Liver (tissue), 9 donors: ENCODE data around the gene TOPBP1. TPM values are rescaled to one million over a fixed set of nuclear protein-coding genes. Genes with fewer than 3 reads are reported as not detected.

ENCODE experiments used
- DNase-seq: peaks from one replicate; pipeline ENCODE4 v3.0.0-alpha.2; 2017; ENCODE audit warnings: low spot score
- H3K27ac ChIP-seq, 2 donors: one replicate each; pipeline ENCODE4 v1.7.0; 2013; ENCODE audit warnings: inconsistent platforms in 2 of 2, low read length in 2 of 2, control low read depth in 1 of 2, low read depth in 1 of 2, mild to moderate bottlenecking in 1 of 2
- H3K27me3 ChIP-seq, 4 donors: one replicate each; pipeline versions ENCODE4 v1.6.1 to v1.7.0; 2013; ENCODE audit warnings: low read length in 3 of 4, inconsistent platforms in 1 of 4, mild to moderate bottlenecking in 1 of 4, moderate library complexity in 1 of 4; ENCODE audit not compliant: control insufficient read depth in 4 of 4, insufficient read depth in 4 of 4
- H3K36me3 ChIP-seq, 4 donors: one replicate each; pipeline versions ENCODE4 v1.6.1 to v1.7.0; 2013; ENCODE audit warnings: low read length in 3 of 4, mild to moderate bottlenecking in 3 of 4, low read depth in 1 of 4, moderate library complexity in 1 of 4; ENCODE audit not compliant: control insufficient read depth in 4 of 4, insufficient read depth in 3 of 4
- H3K4me1 ChIP-seq, 4 donors: one replicate each; pipeline versions ENCODE4 v1.6.1 to v1.7.0; 2013; ENCODE audit warnings: low read length in 3 of 4, mild to moderate bottlenecking in 3 of 4, moderate library complexity in 1 of 4; ENCODE audit not compliant: control insufficient read depth in 4 of 4, insufficient read depth in 4 of 4
- H3K4me3 ChIP-seq, 3 donors: one replicate each; pipeline versions ENCODE4 v1.6.1 to v1.7.0; 2013; ENCODE audit warnings: low read length in 3 of 3, control low read depth in 1 of 3, low read depth in 1 of 3, mild to moderate bottlenecking in 1 of 3
- H3K9ac ChIP-seq, 2 donors: one replicate each; pipeline ENCODE4 v1.7.0; 2013; ENCODE audit warnings: low read length in 2 of 2, mild to moderate bottlenecking in 2 of 2, moderate library complexity in 2 of 2, control low read depth in 1 of 2, low read depth in 1 of 2
- H3K9me3 ChIP-seq, 4 donors: one replicate each; pipeline versions ENCODE4 v1.6.1 to v1.7.0; 2013; ENCODE audit warnings: low read length in 3 of 4; ENCODE audit not compliant: control insufficient read depth in 4 of 4
- EGR1 ChIP-seq, 2 donors: IDR thresholded peaks; 2 replicates each; pipeline ENCODE4 v1.6.1; 2016 to 2018; ENCODE audit warnings: antibody characterized with exemption in 2 of 2, low read depth in 2 of 2
- FOXA1 ChIP-seq: IDR thresholded peaks from 2 replicates; pipeline ENCODE4 v1.6.1; 2016; ENCODE audit warnings: antibody characterized with exemption
- FOXA2 ChIP-seq: IDR thresholded peaks from 2 replicates; pipeline ENCODE4 v1.6.1; 2016; ENCODE audit warnings: antibody characterized with exemption
- GABPA ChIP-seq, 2 donors: IDR thresholded peaks in 1 of 2; conservative IDR thresholded peaks in 1 of 2; 2 replicates each; pipeline ENCODE4 v1.6.1; 2016; ENCODE audit warnings: antibody characterized with exemption in 2 of 2, mild to moderate bottlenecking in 1 of 2, moderate library complexity in 1 of 2
- HNF4A ChIP-seq, 2 donors: conservative IDR thresholded peaks; 2 replicates each; pipeline ENCODE4 v1.6.1; 2016; ENCODE audit warnings: antibody characterized with exemption in 2 of 2, mild to moderate bottlenecking in 2 of 2
- HNF4G ChIP-seq: IDR thresholded peaks from 2 replicates; pipeline ENCODE4 v1.6.1; 2016; ENCODE audit warnings: antibody characterized with exemption
- JUND ChIP-seq, 2 donors: IDR thresholded peaks; 2 replicates each; pipeline ENCODE4 v1.6.1; 2016; ENCODE audit warnings: antibody characterized with exemption in 2 of 2
- NR2F2 ChIP-seq: IDR thresholded peaks from 2 replicates; pipeline ENCODE4 v1.6.1; 2016; ENCODE audit warnings: antibody characterized with exemption
- RXRA ChIP-seq, 2 donors: IDR thresholded peaks; 2 replicates each; pipeline ENCODE4 v1.6.1; 2017 to 2018; ENCODE audit warnings: antibody characterized with exemption in 2 of 2, mild to moderate bottlenecking in 1 of 2
- SP1 ChIP-seq: IDR thresholded peaks from 2 replicates; pipeline ENCODE4 v1.6.1; 2018; ENCODE audit warnings: antibody characterized with exemption, mild to moderate bottlenecking
- TAF1 ChIP-seq: conservative IDR thresholded peaks from 2 replicates; pipeline ENCODE4 v1.6.1; 2016; ENCODE audit warnings: antibody characterized with exemption, mild to moderate bottlenecking
- YY1 ChIP-seq: IDR thresholded peaks from 2 replicates; pipeline ENCODE4 v1.6.1; 2016; ENCODE audit warnings: antibody characterized with exemption, mild to moderate bottlenecking
- WGBS: extraction: QIAGEN DNeasy Blood & Tissue Kit; methylation state at CpG from one replicate; pipeline ENCODE4 v1.1.7; 2013; 5-methylcytosine and 5-hydroxymethylcytosine counted together
- polyA plus RNA-seq, 2 donors: library from polyadenylated mRNA; stranded (reverse) in 1 of 2; unstranded in 1 of 2; fragments of 200-250 nt in 1 of 2; fragments of >200 nt in 1 of 2; fragmentation: Nextera tagmentation in 1 of 2; extraction: Ambion mirVana in 1 of 2; gene quantifications; one replicate each; pipeline versions ENCODE4 v1.2.1 to v1.2.3, GENCODE V29; 2013 to 2015
- total RNA-seq, 2 donors: library from RNA; depleted of rRNA; stranded (reverse); fragments of >200 nt; gene quantifications; one replicate each; pipeline ENCODE4 v1.2.3, GENCODE V29; 2014
- TF ChIP-seq, protein P1 (sequence below): IDR thresholded peaks from 2 replicates; pipeline ENCODE4 v1.6.1; 2016; ENCODE audit warnings: antibody characterized with exemption
- TF ChIP-seq, protein P2 (sequence below): IDR thresholded peaks from 2 replicates; pipeline ENCODE4 v1.6.1; 2016; ENCODE audit warnings: antibody characterized with exemption, mild to moderate bottlenecking
- TF ChIP-seq, protein P3 (sequence below): IDR thresholded peaks from 2 replicates; pipeline ENCODE4 v1.6.1; 2016; ENCODE audit warnings: antibody characterized with exemption
- TF ChIP-seq, protein P4 (sequence below): IDR thresholded peaks from 2 replicates; pipeline ENCODE4 v1.6.1; 2016; ENCODE audit warnings: antibody characterized with exemption
- TF ChIP-seq, protein P5 (sequence below): fragments of 150-350 bp; IDR thresholded peaks from 2 replicates; pipeline ENCODE4 v1.5.1; 2017; ENCODE audit warnings: improper control_type of control experiment, low read depth, low read length; ENCODE audit not compliant: missing input control
- donor health status: healthy.
- donor health status: healthy.
- donor health status: healthy.
- donor health status: healthy.
- donor health status: healthy.

TOPBP1 gene
- total and polyA plus RNA-seq, 4 donors: 3.3 to 22.9 (median 8.7) TPM

DNA sequence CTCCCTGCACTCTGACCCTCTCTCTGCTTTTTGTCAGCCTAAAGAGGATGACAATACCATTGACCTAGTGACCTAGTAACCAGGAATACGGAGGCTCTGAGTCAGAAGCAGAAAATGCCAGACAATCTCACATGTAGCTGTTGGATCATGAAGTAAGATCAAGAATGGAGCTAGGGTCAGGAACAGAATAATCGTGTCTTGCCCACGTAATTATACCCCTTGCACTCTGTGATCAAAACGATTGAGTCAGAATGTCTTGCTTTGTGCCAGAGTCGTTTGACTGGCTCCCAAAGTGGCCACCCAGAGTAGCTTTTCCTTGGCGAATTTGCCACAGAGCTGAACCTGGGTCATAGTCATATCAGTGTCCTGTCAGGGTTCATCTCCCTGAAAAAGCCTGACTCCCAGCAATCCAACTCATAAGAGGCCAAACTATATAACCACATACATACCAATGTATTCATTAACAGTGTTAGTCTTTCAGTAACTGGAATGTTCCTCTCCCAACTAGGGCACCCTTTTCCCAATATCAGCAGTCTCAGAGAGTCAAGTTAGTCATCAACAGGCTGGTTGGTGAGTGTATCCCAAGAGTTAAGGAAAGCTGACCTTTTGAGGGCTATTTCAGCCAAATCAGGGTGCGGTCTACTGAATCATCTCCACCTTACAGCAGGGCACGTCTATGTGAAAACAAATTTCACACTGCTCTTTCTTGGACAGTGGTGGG is 93.3 kb downstream of the TOPBP1 start:
- TF ChIP-seq TAF1 (no peak), NR2F2 (no peak), HNF4A (conservative IDR thresholded peaks at IDR 0.05) (no peak), GABPA (IDR thresholded peaks at IDR 0.05 in 1 of 2, conservative IDR thresholded peaks at IDR 0.05 in 1 of 2) (no peak), FOXA2 (no peak), FOXA1 (no peak)
- TF ChIP-seq, protein P1, sequence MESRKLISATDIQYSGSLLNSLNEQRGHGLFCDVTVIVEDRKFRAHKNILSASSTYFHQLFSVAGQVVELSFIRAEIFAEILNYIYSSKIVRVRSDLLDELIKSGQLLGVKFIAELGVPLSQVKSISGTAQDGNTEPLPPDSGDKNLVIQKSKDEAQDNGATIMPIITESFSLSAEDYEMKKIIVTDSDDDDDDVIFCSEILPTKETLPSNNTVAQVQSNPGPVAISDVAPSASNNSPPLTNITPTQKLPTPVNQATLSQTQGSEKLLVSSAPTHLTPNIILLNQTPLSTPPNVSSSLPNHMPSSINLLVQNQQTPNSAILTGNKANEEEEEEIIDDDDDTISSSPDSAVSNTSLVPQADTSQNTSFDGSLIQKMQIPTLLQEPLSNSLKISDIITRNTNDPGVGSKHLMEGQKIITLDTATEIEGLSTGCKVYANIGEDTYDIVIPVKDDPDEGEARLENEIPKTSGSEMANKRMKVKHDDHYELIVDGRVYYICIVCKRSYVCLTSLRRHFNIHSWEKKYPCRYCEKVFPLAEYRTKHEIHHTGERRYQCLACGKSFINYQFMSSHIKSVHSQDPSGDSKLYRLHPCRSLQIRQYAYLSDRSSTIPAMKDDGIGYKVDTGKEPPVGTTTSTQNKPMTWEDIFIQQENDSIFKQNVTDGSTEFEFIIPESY: no peak
- 74% methylated on average over 8 of the region's 8 CpGs for WGBS
- no peaks in the 10 kb centered on the region for H3K4me1 ChIP-seq
- DNase-seq: no peak
- H3K27me3 ChIP-seq: no peaks in the 10 kb centered on the region
- no peak overlapping the region for H3K27ac ChIP-seq
- no peaks in the 10 kb centered on the region for H3K36me3 ChIP-seq
- no peak overlapping the region for H3K9ac ChIP-seq
- H3K4me3 ChIP-seq: no peak overlapping the region
- no peaks in the 10 kb centered on the region for H3K9me3 ChIP-seq

DNA sequence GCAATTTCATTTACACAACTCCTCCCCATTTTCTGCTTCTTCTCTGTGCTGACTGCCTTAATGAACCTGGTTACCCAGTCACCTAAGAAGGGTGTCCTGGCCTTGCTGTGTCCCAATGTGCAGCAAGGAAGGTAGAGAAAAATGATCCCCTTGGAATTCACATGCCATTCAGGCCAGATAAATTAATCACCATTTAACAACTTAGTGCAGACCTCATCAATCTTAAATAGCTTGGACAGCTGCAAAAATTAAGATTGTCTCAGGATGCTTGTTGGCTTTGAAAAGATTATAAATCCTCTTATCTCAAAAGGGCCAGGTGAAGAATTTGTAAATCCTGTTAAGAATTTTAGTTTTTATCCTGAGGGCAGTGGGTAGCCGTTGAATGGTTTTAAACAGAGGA is 97.9 kb downstream of the TOPBP1 start:
- DNase-seq: no peak
- TF ChIP-seq RXRA (IDR thresholded peaks at IDR 0.05) (no peak), EGR1 (IDR thresholded peaks at IDR 0.05; ENCODE audit: low read depth in 2 of 2) (no peak), HNF4G (no peak), SP1 (no peak), FOXA1 (no peak), YY1 (no peak), GABPA (IDR thresholded peaks at IDR 0.05 in 1 of 2, conservative IDR thresholded peaks at IDR 0.05 in 1 of 2) (no peak), HNF4A (conservative IDR thresholded peaks at IDR 0.05) (no peak), NR2F2 (no peak), FOXA2 (no peak), TAF1 (no peak), JUND (IDR thresholded peaks at IDR 0.05) (no peak)
- TF ChIP-seq, protein P1: no peak
- TF ChIP-seq, protein P2, sequence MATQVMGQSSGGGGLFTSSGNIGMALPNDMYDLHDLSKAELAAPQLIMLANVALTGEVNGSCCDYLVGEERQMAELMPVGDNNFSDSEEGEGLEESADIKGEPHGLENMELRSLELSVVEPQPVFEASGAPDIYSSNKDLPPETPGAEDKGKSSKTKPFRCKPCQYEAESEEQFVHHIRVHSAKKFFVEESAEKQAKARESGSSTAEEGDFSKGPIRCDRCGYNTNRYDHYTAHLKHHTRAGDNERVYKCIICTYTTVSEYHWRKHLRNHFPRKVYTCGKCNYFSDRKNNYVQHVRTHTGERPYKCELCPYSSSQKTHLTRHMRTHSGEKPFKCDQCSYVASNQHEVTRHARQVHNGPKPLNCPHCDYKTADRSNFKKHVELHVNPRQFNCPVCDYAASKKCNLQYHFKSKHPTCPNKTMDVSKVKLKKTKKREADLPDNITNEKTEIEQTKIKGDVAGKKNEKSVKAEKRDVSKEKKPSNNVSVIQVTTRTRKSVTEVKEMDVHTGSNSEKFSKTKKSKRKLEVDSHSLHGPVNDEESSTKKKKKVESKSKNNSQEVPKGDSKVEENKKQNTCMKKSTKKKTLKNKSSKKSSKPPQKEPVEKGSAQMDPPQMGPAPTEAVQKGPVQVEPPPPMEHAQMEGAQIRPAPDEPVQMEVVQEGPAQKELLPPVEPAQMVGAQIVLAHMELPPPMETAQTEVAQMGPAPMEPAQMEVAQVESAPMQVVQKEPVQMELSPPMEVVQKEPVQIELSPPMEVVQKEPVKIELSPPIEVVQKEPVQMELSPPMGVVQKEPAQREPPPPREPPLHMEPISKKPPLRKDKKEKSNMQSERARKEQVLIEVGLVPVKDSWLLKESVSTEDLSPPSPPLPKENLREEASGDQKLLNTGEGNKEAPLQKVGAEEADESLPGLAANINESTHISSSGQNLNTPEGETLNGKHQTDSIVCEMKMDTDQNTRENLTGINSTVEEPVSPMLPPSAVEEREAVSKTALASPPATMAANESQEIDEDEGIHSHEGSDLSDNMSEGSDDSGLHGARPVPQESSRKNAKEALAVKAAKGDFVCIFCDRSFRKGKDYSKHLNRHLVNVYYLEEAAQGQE: no peak
- TF ChIP-seq, protein P3, sequence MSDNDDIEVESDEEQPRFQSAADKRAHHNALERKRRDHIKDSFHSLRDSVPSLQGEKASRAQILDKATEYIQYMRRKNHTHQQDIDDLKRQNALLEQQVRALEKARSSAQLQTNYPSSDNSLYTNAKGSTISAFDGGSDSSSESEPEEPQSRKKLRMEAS: no peak
- TF ChIP-seq, protein P4, sequence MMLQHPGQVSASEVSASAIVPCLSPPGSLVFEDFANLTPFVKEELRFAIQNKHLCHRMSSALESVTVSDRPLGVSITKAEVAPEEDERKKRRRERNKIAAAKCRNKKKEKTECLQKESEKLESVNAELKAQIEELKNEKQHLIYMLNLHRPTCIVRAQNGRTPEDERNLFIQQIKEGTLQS: no peak
- TF ChIP-seq, protein P5, sequence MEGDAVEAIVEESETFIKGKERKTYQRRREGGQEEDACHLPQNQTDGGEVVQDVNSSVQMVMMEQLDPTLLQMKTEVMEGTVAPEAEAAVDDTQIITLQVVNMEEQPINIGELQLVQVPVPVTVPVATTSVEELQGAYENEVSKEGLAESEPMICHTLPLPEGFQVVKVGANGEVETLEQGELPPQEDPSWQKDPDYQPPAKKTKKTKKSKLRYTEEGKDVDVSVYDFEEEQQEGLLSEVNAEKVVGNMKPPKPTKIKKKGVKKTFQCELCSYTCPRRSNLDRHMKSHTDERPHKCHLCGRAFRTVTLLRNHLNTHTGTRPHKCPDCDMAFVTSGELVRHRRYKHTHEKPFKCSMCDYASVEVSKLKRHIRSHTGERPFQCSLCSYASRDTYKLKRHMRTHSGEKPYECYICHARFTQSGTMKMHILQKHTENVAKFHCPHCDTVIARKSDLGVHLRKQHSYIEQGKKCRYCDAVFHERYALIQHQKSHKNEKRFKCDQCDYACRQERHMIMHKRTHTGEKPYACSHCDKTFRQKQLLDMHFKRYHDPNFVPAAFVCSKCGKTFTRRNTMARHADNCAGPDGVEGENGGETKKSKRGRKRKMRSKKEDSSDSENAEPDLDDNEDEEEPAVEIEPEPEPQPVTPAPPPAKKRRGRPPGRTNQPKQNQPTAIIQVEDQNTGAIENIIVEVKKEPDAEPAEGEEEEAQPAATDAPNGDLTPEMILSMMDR: no peak
- Histone ChIP-seq H3K36me3 (no peaks in the 10 kb centered on the region), H3K27me3 (no peaks in the 10 kb centered on the region), H3K4me1 (no peaks in the 10 kb centered on the region), H3K9me3 (no peaks in the 10 kb centered on the region), H3K9ac (no peak overlapping the region), H3K4me3 (no peak overlapping the region), H3K27ac (no peak overlapping the region)
- 89% methylated on average over 1 of the region's 1 CpG for WGBS
